ENCODE measurements around the gene TMEM184C. TPM values are rescaled to one million over a fixed set of nuclear protein-coding genes. Genes with fewer than 3 reads are reported as not detected.

TMEM184C gene
- total RNA-seq, 1 experiment from 2014 or later, result 23.3 TPM

DNA sequence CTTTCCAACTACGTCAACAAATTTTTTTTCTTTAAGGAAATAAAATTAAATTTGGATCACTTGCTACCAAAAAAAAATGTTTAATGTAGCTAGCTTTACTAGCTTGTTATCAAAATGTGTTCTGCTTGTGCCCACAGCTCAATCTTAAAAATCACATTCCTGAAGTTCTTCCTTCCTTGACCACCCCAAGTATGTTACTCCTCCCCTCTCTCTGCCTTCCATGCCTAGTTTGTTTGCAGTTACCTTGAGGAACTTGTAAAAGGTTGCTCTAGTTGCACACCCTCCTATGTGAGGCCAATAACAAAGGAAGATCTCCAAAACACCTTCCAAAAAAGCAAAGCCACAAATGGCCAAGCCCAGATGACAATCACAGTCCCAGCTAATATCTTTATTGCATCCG is 19.6 kb upstream of the TMEM184C start:
- H3K27ac Mint-ChIP-seq (ENCODE audit: unreplicated experiment), result peak overlapping the region; percentile 74

DNA sequence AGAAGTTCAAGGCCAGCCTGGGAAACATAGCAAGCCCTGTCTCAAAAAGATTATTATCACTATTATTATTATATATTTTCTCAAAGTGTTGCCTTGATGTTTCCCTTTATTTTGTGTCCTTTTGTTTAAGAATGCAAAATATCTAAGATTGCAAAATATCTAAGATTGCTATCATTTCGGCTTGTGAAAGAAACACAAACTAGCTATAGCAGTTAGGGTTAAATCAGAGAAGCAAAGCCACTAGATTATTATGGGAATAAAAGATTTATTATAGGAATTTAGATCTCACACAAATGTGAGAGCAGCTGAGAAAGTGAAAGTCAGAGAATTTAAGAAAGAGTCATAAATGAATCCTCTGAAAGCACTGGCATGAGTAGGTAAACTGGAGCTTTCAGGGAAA is 18.0 kb upstream of the TMEM184C start:
- H3K4me3 Mint-ChIP-seq (ENCODE audit: low read depth, unreplicated experiment), result no peak overlapping the region
- BruUV-seq (replicated peaks), result no TSS peak
- H3K4me1 Mint-ChIP-seq (ENCODE audit: low read depth, unreplicated experiment), result peaks cover 27% of the 10 kb centered on the region
- H3K9me3 Mint-ChIP-seq (ENCODE audit: low read depth, unreplicated experiment), result no peaks in the 10 kb centered on the region
- H3K36me3 Mint-ChIP-seq (ENCODE audit: insufficient read depth, unreplicated experiment), result no peaks in the 10 kb centered on the region
- no peaks in the 10 kb centered on the region for H3K27me3 Mint-ChIP-seq (ENCODE audit: unreplicated experiment)
- no peak for DNase-seq
- CTCF ChIA-PET, result no interaction called here
- H3K27ac Mint-ChIP-seq (ENCODE audit: unreplicated experiment), result no peak overlapping the region
- TF ChIP-seq, protein P1, sequence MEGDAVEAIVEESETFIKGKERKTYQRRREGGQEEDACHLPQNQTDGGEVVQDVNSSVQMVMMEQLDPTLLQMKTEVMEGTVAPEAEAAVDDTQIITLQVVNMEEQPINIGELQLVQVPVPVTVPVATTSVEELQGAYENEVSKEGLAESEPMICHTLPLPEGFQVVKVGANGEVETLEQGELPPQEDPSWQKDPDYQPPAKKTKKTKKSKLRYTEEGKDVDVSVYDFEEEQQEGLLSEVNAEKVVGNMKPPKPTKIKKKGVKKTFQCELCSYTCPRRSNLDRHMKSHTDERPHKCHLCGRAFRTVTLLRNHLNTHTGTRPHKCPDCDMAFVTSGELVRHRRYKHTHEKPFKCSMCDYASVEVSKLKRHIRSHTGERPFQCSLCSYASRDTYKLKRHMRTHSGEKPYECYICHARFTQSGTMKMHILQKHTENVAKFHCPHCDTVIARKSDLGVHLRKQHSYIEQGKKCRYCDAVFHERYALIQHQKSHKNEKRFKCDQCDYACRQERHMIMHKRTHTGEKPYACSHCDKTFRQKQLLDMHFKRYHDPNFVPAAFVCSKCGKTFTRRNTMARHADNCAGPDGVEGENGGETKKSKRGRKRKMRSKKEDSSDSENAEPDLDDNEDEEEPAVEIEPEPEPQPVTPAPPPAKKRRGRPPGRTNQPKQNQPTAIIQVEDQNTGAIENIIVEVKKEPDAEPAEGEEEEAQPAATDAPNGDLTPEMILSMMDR (IDR thresholded peaks at IDR 0.05; ENCODE audit: unreplicated experiment), result no peak
- intact Hi-C loops (cut with micrococcal nuclease; ENCODE audit: unreplicated experiment), result loop anchor here (10.0 kb wide), 1 partner anchor 304 kb away; no protein-coding TSS in a partner anchor

More for the DNA sequence above, 19.6 kb upstream of the TMEM184C start:
- no peaks in the 10 kb centered on the region for H3K9me3 Mint-ChIP-seq (ENCODE audit: low read depth, unreplicated experiment)
- TF ChIP-seq, protein P1 (IDR thresholded peaks at IDR 0.05; ENCODE audit: unreplicated experiment), result no peak
- no peaks in the 10 kb centered on the region for H3K36me3 Mint-ChIP-seq (ENCODE audit: insufficient read depth, unreplicated experiment)
- DNase-seq, result no peak
- CTCF ChIA-PET, result interaction anchor here (1.8 to 2.2 kb wide), 2 partner anchors 20 to 269 kb away, joined by 7 to 10 read pairs; partner anchors contain the start of gene TMEM184C
- H3K4me1 Mint-ChIP-seq (ENCODE audit: low read depth, unreplicated experiment), result peaks cover 27% of the 10 kb centered on the region
- intact Hi-C loops (cut with micrococcal nuclease; ENCODE audit: unreplicated experiment), result loop anchor here (2.0 to 10.0 kb wide), 2 partner anchors 19 to 303 kb away; partner anchors contain the start of gene TMEM184C
- H3K27me3 Mint-ChIP-seq (ENCODE audit: unreplicated experiment), result no peaks in the 10 kb centered on the region
- BruUV-seq (replicated peaks), result no TSS peak
- no peak overlapping the region for H3K4me3 Mint-ChIP-seq (ENCODE audit: low read depth, unreplicated experiment)

DNA sequence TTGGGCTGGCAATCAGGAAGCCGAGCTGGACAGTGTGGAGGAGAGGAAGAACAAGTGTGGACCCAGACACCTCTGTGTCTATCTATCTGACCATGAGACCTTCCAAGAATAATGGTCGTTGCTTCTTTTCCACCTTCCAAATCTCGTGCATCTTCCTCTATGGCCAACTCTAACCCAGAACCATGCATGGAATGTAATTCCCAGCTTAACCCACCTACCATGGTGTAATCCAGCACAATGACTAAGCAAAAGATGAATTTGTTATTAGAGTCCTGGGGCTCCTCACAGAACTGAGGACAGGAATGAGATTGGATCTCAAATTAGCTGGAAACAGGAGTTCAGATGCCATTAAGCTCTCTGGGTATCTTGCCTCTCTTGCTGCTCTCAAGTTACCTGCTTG is 17.4 kb upstream of the TMEM184C start:
- BruUV-seq (replicated peaks), result no TSS peak
- no peak for DNase-seq
- no peaks in the 10 kb centered on the region for H3K9me3 Mint-ChIP-seq (ENCODE audit: low read depth, unreplicated experiment)
- no peak overlapping the region for H3K27ac Mint-ChIP-seq (ENCODE audit: unreplicated experiment)
- peaks cover 27% of the 10 kb centered on the region for H3K4me1 Mint-ChIP-seq (ENCODE audit: low read depth, unreplicated experiment)
- CTCF ChIA-PET, result no interaction called here
- TF ChIP-seq, protein P1 (IDR thresholded peaks at IDR 0.05; ENCODE audit: unreplicated experiment), result no peak
- no peaks in the 10 kb centered on the region for H3K36me3 Mint-ChIP-seq (ENCODE audit: insufficient read depth, unreplicated experiment)
- intact Hi-C loops (cut with micrococcal nuclease; ENCODE audit: unreplicated experiment), result loop anchor here (10.0 kb wide), 1 partner anchor 305 kb away; no protein-coding TSS in a partner anchor
- H3K27me3 Mint-ChIP-seq (ENCODE audit: unreplicated experiment), result no peaks in the 10 kb centered on the region
- H3K4me3 Mint-ChIP-seq (ENCODE audit: low read depth, unreplicated experiment), result no peak overlapping the region

DNA sequence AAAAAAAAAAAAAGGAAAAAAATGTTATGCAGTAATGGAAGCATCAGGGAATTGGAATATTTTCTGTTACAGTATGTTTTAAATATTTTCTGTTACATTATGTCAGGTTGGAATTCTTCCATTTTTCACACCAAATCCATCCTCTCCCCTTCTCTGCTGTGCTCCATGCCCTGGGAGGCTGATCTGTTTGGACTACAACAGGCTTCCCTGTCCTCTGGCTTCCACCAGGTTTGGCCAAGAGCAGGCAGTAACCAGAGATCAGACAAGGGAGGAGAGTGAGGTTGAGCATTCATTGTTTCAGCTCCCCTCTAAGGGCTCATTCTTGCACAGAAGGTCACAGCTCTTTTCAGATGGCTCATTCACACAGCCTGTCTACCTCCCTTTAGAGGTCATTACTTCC is 11.7 kb upstream of the TMEM184C start:
- H3K27me3 Mint-ChIP-seq (ENCODE audit: unreplicated experiment), result no peaks in the 10 kb centered on the region
- TF ChIP-seq, protein P1 (IDR thresholded peaks at IDR 0.05; ENCODE audit: unreplicated experiment), result no peak
- no peaks in the 10 kb centered on the region for H3K4me1 Mint-ChIP-seq (ENCODE audit: low read depth, unreplicated experiment)
- no TSS peak for BruUV-seq (replicated peaks)
- DNase-seq, result no peak
- H3K27ac Mint-ChIP-seq (ENCODE audit: unreplicated experiment), result no peak overlapping the region
- CTCF ChIA-PET, result no interaction called here
- intact Hi-C loops (cut with micrococcal nuclease; ENCODE audit: unreplicated experiment), result no loop called here
- no peaks in the 10 kb centered on the region for H3K36me3 Mint-ChIP-seq (ENCODE audit: insufficient read depth, unreplicated experiment)
- no peaks in the 10 kb centered on the region for H3K9me3 Mint-ChIP-seq (ENCODE audit: low read depth, unreplicated experiment)
- no peak overlapping the region for H3K4me3 Mint-ChIP-seq (ENCODE audit: low read depth, unreplicated experiment)

Data from Calu3 (cell line).